ENCODE measurements around the gene SGCA. TPM values are rescaled to one million over a fixed set of nuclear protein-coding genes. Genes with fewer than 3 reads are reported as not detected.

Gene SGCA
- total and polyA plus RNA-seq, 2 donors (not counting 3 experiments of a cell fraction or from before 2014, with no cell fraction given): not detected

GRCh38 chr17:50191359-50192143 lies 25.7 kb downstream of the SGCA start:
- no peak overlapping the region for H3K4me3 ChIP-seq (replicated peaks in 1 of 3; ENCODE audit: insufficient read depth in 1 of 3, low read depth in 1 of 3, low read length in 3 of 3)
- no TSS peak for BruUV-seq (replicated peaks)
- no peak overlapping the region for H3K27ac ChIP-seq (ENCODE audit: insufficient read depth, low read depth, low read length)
- no peaks in the 10 kb centered on the region for H3K27me3 ChIP-seq (ENCODE audit: control insufficient read depth in 2 of 2, insufficient read depth in 2 of 2, low read length in 2 of 2)
- H3K4me2 ChIP-seq (ENCODE audit: insufficient read depth, low read length): no peak overlapping the region
- no peak for DNase-seq (ENCODE audit: low read depth, low spot score)
- intact Hi-C loops (cut with micrococcal nuclease) (loop anchor here (2.0 kb wide), 1 partner anchor 13 kb away; no protein-coding TSS in a partner anchor), dilution Hi-C loops (cut with MboI; ENCODE audit: extremely low pct_ligation_motif_present, low sequenced_read_pairs) (no loop called here)
- H2AFZ ChIP-seq (ENCODE audit: low read depth, low read length): no peak overlapping the region
- CTCF ChIA-PET: interaction anchor here (1.0 to 1.1 kb wide), 2 partner anchors 13 to 22 kb away, joined by 3 to 4 read pairs; no protein-coding TSS in a partner anchor
- no peaks in the 10 kb centered on the region for H3K9me1 ChIP-seq (replicated peaks; ENCODE audit: control insufficient read depth, extremely low read depth, insufficient read depth, low read length)
- H3K9ac ChIP-seq (replicated peaks; ENCODE audit: extremely low read depth, insufficient read depth, low read length): no peak overlapping the region
- H3K79me2 ChIP-seq (ENCODE audit: control insufficient read depth, insufficient read depth, low read length): no peaks in the 10 kb centered on the region
- no peaks in the 10 kb centered on the region for H3K4me1 ChIP-seq (ENCODE audit: control insufficient read depth, extremely low read depth, insufficient read depth, low read length)
- no peaks in the 10 kb centered on the region for H4K20me1 ChIP-seq (replicated peaks; ENCODE audit: control insufficient read depth, extremely low read depth, insufficient read depth, low read length)
- TF ChIP-seq POLR2AphosphoS5 (IDR thresholded peaks at IDR 0.05; ENCODE audit: insufficient read depth, low read depth, low read length) (no peak), GATA2 (IDR thresholded peaks at IDR 0.05; ENCODE audit: insufficient read depth, insufficient read length, low read depth, low read length) (no peak), FOS (IDR thresholded peaks at IDR 0.05; ENCODE audit: borderline replicate concordance, insufficient read depth, low read length) (no peak), JUN (IDR thresholded peaks at IDR 0.05; ENCODE audit: borderline replicate concordance, insufficient read depth, insufficient read length, low read depth) (no peak), MAX (IDR thresholded peaks at IDR 0.05; ENCODE audit: insufficient read depth, insufficient read length) (no peak), MYC (IDR thresholded peaks at IDR 0.05; ENCODE audit: low read depth, low read length) (no peak)
- POLR2A ChIA-PET: no interaction called here
- no peak for FAIRE-seq
- no peaks in the 10 kb centered on the region for H3K9me3 ChIP-seq (replicated peaks; ENCODE audit: control insufficient read depth, insufficient read depth, low read length)
- H3K36me3 ChIP-seq (ENCODE audit: control insufficient read depth in 2 of 2, extremely low read depth in 1 of 2, insufficient read depth in 2 of 2, low read length in 2 of 2): no peaks in the 10 kb centered on the region

Measured in endothelial cell of umbilical vein (primary cell).